Endothelial cell of umbilical vein (primary cell): ENCODE data around the gene MAGEC1. TPM values are rescaled to one million over a fixed set of nuclear protein-coding genes. Genes with fewer than 3 reads are reported as not detected.

Source experiments
- BruUV-seq: library from RNA; stranded (reverse); fragments of 400-500 nt; replicated peaks from 2 replicates; lab custom pipeline; 2021; lab: Mats Ljungman, UMichigan
- CTCF ChIA-PET: fragments of 300-600, 350-600 bp; sonication (Branson Sonifier 250); formaldehyde crosslinking; loops from one replicate; lab custom pipeline; 2021; ENCODE audit warnings: antibody characterized with exemption, inconsistent platforms; lab: Charles Lee
- POLR2A ChIA-PET: fragments of 300-600, 350-600 bp; sonication (Branson Sonifier 250); formaldehyde crosslinking; loops from one replicate; lab custom pipeline; 2021; ENCODE audit warnings: antibody characterized with exemption, inconsistent platforms; lab: Charles Lee
- DNase-seq: peaks from one replicate; pipeline ENCODE4 v3.0.0-alpha.2; 2011; ENCODE audit warnings: low read depth, low spot score
- FAIRE-seq: peaks from 2 replicates; lab custom pipeline; 2011; peaks lifted over from hg19 to GRCh38; lab: Jason Lieb, UNC
- H2AFZ ChIP-seq: 2 replicates; pipeline ENCODE4 v1.6.0; 2012; ENCODE audit warnings: low read depth, low read length, control low read depth, inconsistent platforms
- H3K27ac ChIP-seq: 2 replicates; pipeline ENCODE4 v1.5.1; 2011; ENCODE audit warnings: low read depth, mild to moderate bottlenecking, control low read depth, low read length, moderate library complexity; ENCODE audit not compliant: insufficient read depth
- H3K27me3 ChIP-seq, 2 experiments: 2 replicates each; pipeline versions ENCODE4 v1.6.0 to v1.6.1; 2011; ENCODE audit warnings: low read length in 2 of 2, mixed read lengths in 1 of 2; ENCODE audit not compliant: control insufficient read depth in 2 of 2, insufficient read depth in 2 of 2
- H3K36me3 ChIP-seq, 2 experiments: 2 replicates in 1 of 2; 3 replicates in 1 of 2; pipeline ENCODE4 v1.5.1; 2011; ENCODE audit warnings: low read length in 2 of 2, mild to moderate bottlenecking in 1 of 2, moderate library complexity in 1 of 2; ENCODE audit not compliant: control insufficient read depth in 2 of 2, insufficient read depth in 2 of 2; ENCODE audit errors: extremely low read depth in 1 of 2
- H3K4me1 ChIP-seq: 3 replicates; pipeline ENCODE4 v1.5.1; 2011; ENCODE audit warnings: mild to moderate bottlenecking, low read length; ENCODE audit not compliant: control insufficient read depth, insufficient read depth; ENCODE audit errors: extremely low read depth
- H3K4me2 ChIP-seq: 2 replicates; pipeline ENCODE4 v1.6.1; 2011; ENCODE audit warnings: low read length, control low read depth, mixed read lengths; ENCODE audit not compliant: insufficient read depth
- H3K4me3 ChIP-seq, 3 experiments: fragments of 200-600 bp in 1 of 3; sonication (generic), shearing (Covaris generic) in 1 of 3; replicated peaks in 1 of 3; 2 replicates each; pipeline ENCODE4 v1.5.1; 2011 to 2016; ENCODE audit warnings: control low read depth in 3 of 3, low read length in 3 of 3, mild to moderate bottlenecking in 2 of 3, inconsistent platforms in 1 of 3, low read depth in 1 of 3, moderate library complexity in 1 of 3; ENCODE audit not compliant: insufficient read depth in 1 of 3
- H3K79me2 ChIP-seq: 2 replicates; pipeline ENCODE4 v1.6.0; 2012; ENCODE audit warnings: low read length, inconsistent platforms; ENCODE audit not compliant: control insufficient read depth, insufficient read depth
- H3K9ac ChIP-seq: replicated peaks from 2 replicates; pipeline ENCODE3; 2011; ENCODE audit warnings: low read length, control low read depth; ENCODE audit not compliant: insufficient read depth; ENCODE audit errors: extremely low read depth
- H3K9me1 ChIP-seq: replicated peaks from 3 replicates; pipeline ENCODE4 v1.6.0; 2011; ENCODE audit warnings: mild to moderate bottlenecking, low read length; ENCODE audit not compliant: control insufficient read depth, insufficient read depth; ENCODE audit errors: extremely low read depth
- H3K9me3 ChIP-seq: replicated peaks from 2 replicates; pipeline ENCODE4 v1.5.1; 2012; ENCODE audit warnings: low read length, inconsistent platforms; ENCODE audit not compliant: control insufficient read depth, insufficient read depth
- H4K20me1 ChIP-seq: replicated peaks from 2 replicates; pipeline ENCODE3; 2011; ENCODE audit warnings: mild to moderate bottlenecking, low read length; ENCODE audit not compliant: control insufficient read depth, insufficient read depth; ENCODE audit errors: extremely low read depth
- CTCF ChIP-seq, 2 donors: IDR thresholded peaks; 1 replicate in 1 of 2; 2 replicates in 1 of 2; pipeline ENCODE4 v1.5.1; 2011; ENCODE audit warnings: low read length in 2 of 2, mild to moderate bottlenecking in 2 of 2, moderate library complexity in 2 of 2, control low read depth in 1 of 2, inconsistent platforms in 1 of 2, low read depth in 1 of 2; ENCODE audit not compliant: insufficient read depth in 1 of 2; ENCODE audit errors: extremely low read depth in 1 of 2
- EZH2 ChIP-seq: IDR thresholded peaks from 2 replicates; pipeline ENCODE4 v1.6.1; 2012; ENCODE audit warnings: borderline replicate concordance, low read depth, mild to moderate bottlenecking, moderate library complexity, low read length, inconsistent platforms; ENCODE audit not compliant: severe bottlenecking
- FOS ChIP-seq: IDR thresholded peaks from 2 replicates; pipeline ENCODE4 v1.6.1; 2011; ENCODE audit warnings: mild to moderate bottlenecking, low read length, moderate library complexity, borderline replicate concordance; ENCODE audit not compliant: insufficient read depth
- GATA2 ChIP-seq: IDR thresholded peaks from 2 replicates; pipeline ENCODE4 v1.7.0; 2011; ENCODE audit warnings: low read depth, mild to moderate bottlenecking, moderate library complexity, mixed read lengths, low read length; ENCODE audit not compliant: insufficient read length, insufficient read depth
- JUN ChIP-seq: IDR thresholded peaks from 2 replicates; pipeline ENCODE4 v1.6.1; 2011; ENCODE audit warnings: borderline replicate concordance, low read depth; ENCODE audit not compliant: insufficient read length, insufficient read depth
- MAX ChIP-seq: IDR thresholded peaks from 2 replicates; pipeline ENCODE4 v1.6.1; 2011; ENCODE audit not compliant: insufficient read depth, insufficient read length
- MYC ChIP-seq: IDR thresholded peaks from one replicate; pipeline ENCODE4 v1.6.1; 2011; ENCODE audit warnings: mild to moderate bottlenecking, low read depth, low read length
- POLR2A ChIP-seq: IDR thresholded peaks from 2 replicates; pipeline ENCODE4 v1.6.1; 2012; ENCODE audit warnings: low read depth, mild to moderate bottlenecking, control low read depth, low read length
- POLR2AphosphoS5 ChIP-seq: IDR thresholded peaks from 2 replicates; pipeline ENCODE4 v1.6.1; 2012; ENCODE audit warnings: low read depth, mild to moderate bottlenecking, control low read depth, low read length, moderate library complexity; ENCODE audit not compliant: insufficient read depth
- dilution Hi-C: fragments of 300-500 bp; cut with MboI; formaldehyde crosslinking; loops from one replicate; pipeline ENCODE4 v1.15.0; 2019; ENCODE audit warnings: low sequenced_read_pairs; ENCODE audit not compliant: extremely low pct_ligation_motif_present
- intact Hi-C: fragments of 100-400 bp; cut with micrococcal nuclease; formaldehyde crosslinking; loops from one replicate; pipeline ENCODE4 v1.10.0; 2022
- polyA plus RNA-seq, 4 experiments: library from polyadenylated mRNA; depleted of rRNA in 3 of 4; stranded (reverse) in 3 of 4; unstranded in 1 of 4; fragments of >200 nt; gene quantifications; 2 replicates each; pipeline versions ENCODE4 v1.2.1 to v1.2.3, GENCODE V29; 2011 to 2012; ENCODE audit warnings: missing spikeins in 1 of 4
- total RNA-seq: library from RNA; stranded (reverse); gene quantifications from 2 replicates; pipeline ENCODE4 v1.2.3, GENCODE V29; 2021

MAGEC1 gene
- total and polyA plus RNA-seq, 2 donors (not counting 3 experiments of a cell fraction or from before 2014, with no cell fraction given), result not detected

- intact Hi-C loops, result no loop called here
- no peak for TF ChIP-seq POLR2A
- no peak for TF ChIP-seq GATA2
- TF ChIP-seq MAX, result no peak
- no peak for TF ChIP-seq JUN
- TF ChIP-seq MYC, result no peak
- no peak for TF ChIP-seq EZH2
- TF ChIP-seq FOS, result no peak
- no peak for TF ChIP-seq CTCF (IDR thresholded peaks at IDR 0.05; ENCODE audit: extremely low read depth in 1 of 2, insufficient read depth in 1 of 2, low read depth in 1 of 2, low read length in 2 of 2)
- TF ChIP-seq POLR2AphosphoS5, result no peak
- ChIA-PET POLR2A (no interaction called here), CTCF (no interaction called here)
- Histone ChIP-seq H3K9me1 (no peaks in the 10 kb centered on the region), H3K4me2 (no peak overlapping the region), H3K36me3 (no peaks in the 10 kb centered on the region), H3K9me3 (no peaks in the 10 kb centered on the region), H3K4me3 (no peak overlapping the region), H3K9ac (no peak overlapping the region), H3K27me3 (no peaks in the 10 kb centered on the region), H3K4me1 (no peaks in the 10 kb centered on the region), H4K20me1 (no peaks in the 10 kb centered on the region), H2AFZ (no peak overlapping the region), H3K79me2 (no peaks in the 10 kb centered on the region), H3K27ac (no peak overlapping the region)
- BruUV-seq, result no TSS peak
- FAIRE-seq (no peak), DNase-seq (no peak)
- dilution Hi-C loops, result no loop called here
Observed at GRCh38 chrX:141928432-141928831, 24.7 kb downstream of the MAGEC1 start.
